Measurements from ENCODE around the gene TIGD4.

GRCh38 chr4:152724494-152724893 lies 55.0 kb downstream of the TIGD4 start:
- TF ChIP-seq, protein P1, sequence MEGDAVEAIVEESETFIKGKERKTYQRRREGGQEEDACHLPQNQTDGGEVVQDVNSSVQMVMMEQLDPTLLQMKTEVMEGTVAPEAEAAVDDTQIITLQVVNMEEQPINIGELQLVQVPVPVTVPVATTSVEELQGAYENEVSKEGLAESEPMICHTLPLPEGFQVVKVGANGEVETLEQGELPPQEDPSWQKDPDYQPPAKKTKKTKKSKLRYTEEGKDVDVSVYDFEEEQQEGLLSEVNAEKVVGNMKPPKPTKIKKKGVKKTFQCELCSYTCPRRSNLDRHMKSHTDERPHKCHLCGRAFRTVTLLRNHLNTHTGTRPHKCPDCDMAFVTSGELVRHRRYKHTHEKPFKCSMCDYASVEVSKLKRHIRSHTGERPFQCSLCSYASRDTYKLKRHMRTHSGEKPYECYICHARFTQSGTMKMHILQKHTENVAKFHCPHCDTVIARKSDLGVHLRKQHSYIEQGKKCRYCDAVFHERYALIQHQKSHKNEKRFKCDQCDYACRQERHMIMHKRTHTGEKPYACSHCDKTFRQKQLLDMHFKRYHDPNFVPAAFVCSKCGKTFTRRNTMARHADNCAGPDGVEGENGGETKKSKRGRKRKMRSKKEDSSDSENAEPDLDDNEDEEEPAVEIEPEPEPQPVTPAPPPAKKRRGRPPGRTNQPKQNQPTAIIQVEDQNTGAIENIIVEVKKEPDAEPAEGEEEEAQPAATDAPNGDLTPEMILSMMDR (IDR thresholded peaks at IDR 0.05; ENCODE audit: low read depth, low read length, missing input control), result no peak
- no peak for TF ChIP-seq GABPA (IDR thresholded peaks at IDR 0.05 in 1 of 2, conservative IDR thresholded peaks at IDR 0.05 in 1 of 2)
- TF ChIP-seq EGR1 (IDR thresholded peaks at IDR 0.05; ENCODE audit: low read depth in 2 of 2), result no peak
- TF ChIP-seq SP1 (IDR thresholded peaks at IDR 0.05), result no peak
- no peak for TF ChIP-seq YY1 (IDR thresholded peaks at IDR 0.05)
- TF ChIP-seq, protein P2, sequence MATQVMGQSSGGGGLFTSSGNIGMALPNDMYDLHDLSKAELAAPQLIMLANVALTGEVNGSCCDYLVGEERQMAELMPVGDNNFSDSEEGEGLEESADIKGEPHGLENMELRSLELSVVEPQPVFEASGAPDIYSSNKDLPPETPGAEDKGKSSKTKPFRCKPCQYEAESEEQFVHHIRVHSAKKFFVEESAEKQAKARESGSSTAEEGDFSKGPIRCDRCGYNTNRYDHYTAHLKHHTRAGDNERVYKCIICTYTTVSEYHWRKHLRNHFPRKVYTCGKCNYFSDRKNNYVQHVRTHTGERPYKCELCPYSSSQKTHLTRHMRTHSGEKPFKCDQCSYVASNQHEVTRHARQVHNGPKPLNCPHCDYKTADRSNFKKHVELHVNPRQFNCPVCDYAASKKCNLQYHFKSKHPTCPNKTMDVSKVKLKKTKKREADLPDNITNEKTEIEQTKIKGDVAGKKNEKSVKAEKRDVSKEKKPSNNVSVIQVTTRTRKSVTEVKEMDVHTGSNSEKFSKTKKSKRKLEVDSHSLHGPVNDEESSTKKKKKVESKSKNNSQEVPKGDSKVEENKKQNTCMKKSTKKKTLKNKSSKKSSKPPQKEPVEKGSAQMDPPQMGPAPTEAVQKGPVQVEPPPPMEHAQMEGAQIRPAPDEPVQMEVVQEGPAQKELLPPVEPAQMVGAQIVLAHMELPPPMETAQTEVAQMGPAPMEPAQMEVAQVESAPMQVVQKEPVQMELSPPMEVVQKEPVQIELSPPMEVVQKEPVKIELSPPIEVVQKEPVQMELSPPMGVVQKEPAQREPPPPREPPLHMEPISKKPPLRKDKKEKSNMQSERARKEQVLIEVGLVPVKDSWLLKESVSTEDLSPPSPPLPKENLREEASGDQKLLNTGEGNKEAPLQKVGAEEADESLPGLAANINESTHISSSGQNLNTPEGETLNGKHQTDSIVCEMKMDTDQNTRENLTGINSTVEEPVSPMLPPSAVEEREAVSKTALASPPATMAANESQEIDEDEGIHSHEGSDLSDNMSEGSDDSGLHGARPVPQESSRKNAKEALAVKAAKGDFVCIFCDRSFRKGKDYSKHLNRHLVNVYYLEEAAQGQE (IDR thresholded peaks at IDR 0.05), result no peak
- TF ChIP-seq HNF4A (conservative IDR thresholded peaks at IDR 0.05), result no peak
- TF ChIP-seq TAF1 (conservative IDR thresholded peaks at IDR 0.05), result no peak
- no peak for TF ChIP-seq RAD21 (IDR thresholded peaks at IDR 0.05)
- TF ChIP-seq, protein P3, sequence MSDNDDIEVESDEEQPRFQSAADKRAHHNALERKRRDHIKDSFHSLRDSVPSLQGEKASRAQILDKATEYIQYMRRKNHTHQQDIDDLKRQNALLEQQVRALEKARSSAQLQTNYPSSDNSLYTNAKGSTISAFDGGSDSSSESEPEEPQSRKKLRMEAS (IDR thresholded peaks at IDR 0.05), result no peak
- TF ChIP-seq FOXA2 (IDR thresholded peaks at IDR 0.05), result no peak
- TF ChIP-seq JUND (IDR thresholded peaks at IDR 0.05), result no peak
